Mammary epithelial cell (primary cell): ENCODE results near the gene LRP2.

Experiments used
- EZH2 ChIP-seq: IDR thresholded peaks from 2 replicates; pipeline ENCODE4 v1.6.1; 2012; ENCODE audit warnings: low read length, inconsistent platforms, borderline replicate concordance
- TF ChIP-seq, protein P1 (sequence below), 2 donors: IDR thresholded peaks in 1 of 2; conservative IDR thresholded peaks in 1 of 2; 2 replicates each; pipeline ENCODE4 v1.5.1; 2011 to 2012; ENCODE audit warnings: inconsistent platforms in 2 of 2, low read length in 2 of 2, mild to moderate bottlenecking in 2 of 2, control low read depth in 1 of 2, low read depth in 1 of 2; ENCODE audit not compliant: insufficient read depth in 1 of 2; ENCODE audit errors: extremely low read depth in 1 of 2

DNA sequence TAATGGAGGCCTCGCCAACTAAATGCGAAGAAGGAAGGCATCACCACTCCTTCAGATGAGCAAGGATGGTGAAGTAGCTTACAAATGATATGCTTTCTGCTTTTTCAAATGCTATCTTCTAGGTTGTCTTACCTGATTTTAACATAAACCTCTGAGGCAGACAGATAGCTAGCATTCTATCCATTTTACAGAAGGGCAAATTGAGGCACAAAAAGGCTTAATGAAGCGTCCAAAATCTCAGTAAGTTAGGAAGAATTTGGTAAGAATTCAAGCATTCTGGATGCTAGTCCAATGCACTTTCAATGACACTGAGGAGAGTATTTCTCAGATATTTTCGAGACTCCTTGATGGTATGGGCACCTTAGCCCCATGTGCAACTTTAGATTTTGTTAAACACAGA is 81.8 kb downstream of the LRP2 start:
- TF ChIP-seq, protein P1, sequence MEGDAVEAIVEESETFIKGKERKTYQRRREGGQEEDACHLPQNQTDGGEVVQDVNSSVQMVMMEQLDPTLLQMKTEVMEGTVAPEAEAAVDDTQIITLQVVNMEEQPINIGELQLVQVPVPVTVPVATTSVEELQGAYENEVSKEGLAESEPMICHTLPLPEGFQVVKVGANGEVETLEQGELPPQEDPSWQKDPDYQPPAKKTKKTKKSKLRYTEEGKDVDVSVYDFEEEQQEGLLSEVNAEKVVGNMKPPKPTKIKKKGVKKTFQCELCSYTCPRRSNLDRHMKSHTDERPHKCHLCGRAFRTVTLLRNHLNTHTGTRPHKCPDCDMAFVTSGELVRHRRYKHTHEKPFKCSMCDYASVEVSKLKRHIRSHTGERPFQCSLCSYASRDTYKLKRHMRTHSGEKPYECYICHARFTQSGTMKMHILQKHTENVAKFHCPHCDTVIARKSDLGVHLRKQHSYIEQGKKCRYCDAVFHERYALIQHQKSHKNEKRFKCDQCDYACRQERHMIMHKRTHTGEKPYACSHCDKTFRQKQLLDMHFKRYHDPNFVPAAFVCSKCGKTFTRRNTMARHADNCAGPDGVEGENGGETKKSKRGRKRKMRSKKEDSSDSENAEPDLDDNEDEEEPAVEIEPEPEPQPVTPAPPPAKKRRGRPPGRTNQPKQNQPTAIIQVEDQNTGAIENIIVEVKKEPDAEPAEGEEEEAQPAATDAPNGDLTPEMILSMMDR (conservative IDR thresholded peaks at IDR 0.05 in 1 of 2, IDR thresholded peaks at IDR 0.05 in 1 of 2; ENCODE audit: extremely low read depth in 1 of 2, insufficient read depth in 1 of 2, low read depth in 1 of 2, low read length in 2 of 2): no peak
- TF ChIP-seq EZH2: no peak
